GM21423 (cell line): ENCODE measurements around the gene LINC01488.

Source experiments
- ATAC-seq: cut with Tn5 transposase; IDR thresholded peaks from one replicate; pipeline ENCODE4 v1.9.1; 2021; ENCODE audit warnings: mild to moderate bottlenecking, moderate library complexity; ENCODE audit not compliant: unreplicated experiment

The LINC01488 gene

GRCh38 chr11:69444381-69445130 is 36.9 kb upstream of the LINC01488 start:
- no peak for ATAC-seq

- ATAC-seq, result no peak
Observed at GRCh38 chr11:69445131-69445470, 36.4 kb upstream of the LINC01488 start.

GRCh38 chr11:69446108-69446507 is 35.4 kb upstream of the LINC01488 start:
- no peak for ATAC-seq

GRCh38 chr11:69447786-69448185 is 33.7 kb upstream of the LINC01488 start:
- no peak for ATAC-seq

- ATAC-seq, result no peak
Observed at GRCh38 chr11:69448471-69449284, 32.8 kb upstream of the LINC01488 start.

GRCh38 chr11:69449320-69450063 is 32.0 kb upstream of the LINC01488 start:
- no peak for ATAC-seq

- no peak for ATAC-seq
Observed at GRCh38 chr11:69450064-69450856, 31.2 kb upstream of the LINC01488 start.

- ATAC-seq, result no peak
Observed at GRCh38 chr11:69450857-69451220, 30.6 kb upstream of the LINC01488 start.

- no peak for ATAC-seq
Observed at GRCh38 chr11:69451289-69451688, 30.2 kb upstream of the LINC01488 start.

GRCh38 chr11:69452206-69452987 is 29.1 kb upstream of the LINC01488 start:
- no peak for ATAC-seq

- ATAC-seq, result no peak
Observed at GRCh38 chr11:69453151-69453550, 28.3 kb upstream of the LINC01488 start.

GRCh38 chr11:69454018-69454417 is 27.4 kb upstream of the LINC01488 start:
- ATAC-seq, result no peak

- ATAC-seq, result no peak
Observed at GRCh38 chr11:69455969-69456368, 25.5 kb upstream of the LINC01488 start.

- ATAC-seq, result no peak
Observed at GRCh38 chr11:69456712-69457111, 24.8 kb upstream of the LINC01488 start.

- ATAC-seq, result no peak
Observed at GRCh38 chr11:69459848-69460539, 21.5 kb upstream of the LINC01488 start.

- ATAC-seq, result no peak
Observed at GRCh38 chr11:69460540-69461257, 20.8 kb upstream of the LINC01488 start.

GRCh38 chr11:69461272-69461962 is 20.0 kb upstream of the LINC01488 start:
- ATAC-seq, result no peak
